Peyer's patch (tissue), 4 donors: Measurements from ENCODE around the gene NOL6. TPM values are rescaled to one million over a fixed set of nuclear protein-coding genes. Genes with fewer than 3 reads are reported as not detected.
"Not testable (repeated sequence)": the region's sequence is repeated elsewhere in the genome, so short reads cannot be mapped to it uniquely, and the experiment has no call there.

ENCODE experiments used
- DNase-seq, 3 donors: peaks; one replicate each; pipeline ENCODE4 v3.0.0-alpha.2; 2017 to 2019
- H3K27ac ChIP-seq, 4 donors: fragments of 200-600 bp; sonication (generic); one replicate each; pipeline ENCODE4 v1.5.1; 2016 to 2019
- H3K27me3 ChIP-seq, 2 donors: fragments of 200-600 bp; sonication (generic); one replicate each; pipeline ENCODE4 v1.5.1; 2019
- H3K36me3 ChIP-seq, 3 donors: fragments of 200-600 bp; sonication (generic); one replicate each; pipeline ENCODE4 v1.5.1; 2016 to 2019
- H3K4me1 ChIP-seq, 4 donors: fragments of 200-600 bp; sonication (generic); one replicate each; pipeline ENCODE4 v1.5.1; 2016 to 2019
- H3K4me3 ChIP-seq, 4 donors: fragments of 200-600 bp; sonication (generic); 1 replicate in 3 of 4; 2 replicates in 1 of 4; pipeline ENCODE4 v1.5.1; 2016 to 2019; ENCODE audit warnings: mild to moderate bottlenecking in 1 of 4
- H3K9me3 ChIP-seq, 4 donors: fragments of 200-600 bp; sonication (generic); one replicate each; pipeline ENCODE4 v1.5.1; 2016 to 2019; ENCODE audit warnings: mild to moderate bottlenecking in 1 of 4
- POLR2A ChIP-seq, 2 donors: fragments of 450-650 bp; IDR thresholded peaks; one replicate each; pipeline ENCODE4 v1.5.1; 2017; ENCODE audit warnings: antibody characterized with exemption in 2 of 2, mild to moderate bottlenecking in 2 of 2, moderate library complexity in 2 of 2
- total RNA-seq, 4 donors: library from RNA; depleted of rRNA; stranded (reverse); fragments of >200 nt; gene quantifications; one replicate each; pipeline ENCODE4 v1.1.0, GENCODE V29; 2016
- TF ChIP-seq, protein P1 (sequence below), 6 experiments: fragments of 450-650 bp in 4 of 6; fragments of 200-600 bp in 2 of 6; sonication (generic) in 1 of 6; IDR thresholded peaks; one replicate each; pipeline ENCODE4 v1.5.1; 2017 to 2019; ENCODE audit warnings: antibody characterized with exemption in 6 of 6, mild to moderate bottlenecking in 3 of 6, moderate library complexity in 1 of 6

NOL6 gene
- total RNA-seq, 4 donors from 2014 or later = 14.5 to 26.4 (median 18.4) TPM

DNA sequence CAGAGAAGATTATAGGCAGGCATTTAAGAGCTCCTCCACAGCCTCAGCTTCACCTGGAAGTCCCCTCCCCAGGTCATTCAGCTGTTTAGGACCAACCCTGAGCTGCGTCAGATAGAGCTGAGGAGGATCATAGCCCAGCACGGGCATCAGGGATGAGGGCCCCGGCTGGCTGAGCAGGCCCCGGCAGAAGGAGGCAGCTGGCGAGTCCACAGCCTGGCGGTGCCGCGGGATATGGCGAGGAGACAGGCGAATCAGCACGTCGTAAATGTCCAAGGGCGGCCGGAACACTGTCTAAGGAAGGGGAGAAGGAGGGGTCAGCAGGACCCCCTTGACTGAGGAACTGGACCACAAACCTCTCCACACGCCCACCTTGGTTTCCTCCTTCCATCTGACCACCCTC is 10.6 kb downstream of the NOL6 start:
- Histone ChIP-seq H3K4me1 (peaks cover 0 to 13% (median 4%) of the 10 kb centered on the region in 4 donors), H3K27me3 (no peaks in the 10 kb centered on the region), H3K27ac (no peak overlapping the region), H3K4me3 (no peak overlapping the region), H3K36me3 (peaks cover 0 to 63% (median 0%) of the 10 kb centered on the region in 3 donors), H3K9me3 (no peaks in the 10 kb centered on the region)
- DNase-seq = no peak
- TF ChIP-seq, protein P1, sequence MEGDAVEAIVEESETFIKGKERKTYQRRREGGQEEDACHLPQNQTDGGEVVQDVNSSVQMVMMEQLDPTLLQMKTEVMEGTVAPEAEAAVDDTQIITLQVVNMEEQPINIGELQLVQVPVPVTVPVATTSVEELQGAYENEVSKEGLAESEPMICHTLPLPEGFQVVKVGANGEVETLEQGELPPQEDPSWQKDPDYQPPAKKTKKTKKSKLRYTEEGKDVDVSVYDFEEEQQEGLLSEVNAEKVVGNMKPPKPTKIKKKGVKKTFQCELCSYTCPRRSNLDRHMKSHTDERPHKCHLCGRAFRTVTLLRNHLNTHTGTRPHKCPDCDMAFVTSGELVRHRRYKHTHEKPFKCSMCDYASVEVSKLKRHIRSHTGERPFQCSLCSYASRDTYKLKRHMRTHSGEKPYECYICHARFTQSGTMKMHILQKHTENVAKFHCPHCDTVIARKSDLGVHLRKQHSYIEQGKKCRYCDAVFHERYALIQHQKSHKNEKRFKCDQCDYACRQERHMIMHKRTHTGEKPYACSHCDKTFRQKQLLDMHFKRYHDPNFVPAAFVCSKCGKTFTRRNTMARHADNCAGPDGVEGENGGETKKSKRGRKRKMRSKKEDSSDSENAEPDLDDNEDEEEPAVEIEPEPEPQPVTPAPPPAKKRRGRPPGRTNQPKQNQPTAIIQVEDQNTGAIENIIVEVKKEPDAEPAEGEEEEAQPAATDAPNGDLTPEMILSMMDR (IDR thresholded peaks at IDR 0.05) = no peak
- no peak for TF ChIP-seq POLR2A (IDR thresholded peaks at IDR 0.05)

DNA sequence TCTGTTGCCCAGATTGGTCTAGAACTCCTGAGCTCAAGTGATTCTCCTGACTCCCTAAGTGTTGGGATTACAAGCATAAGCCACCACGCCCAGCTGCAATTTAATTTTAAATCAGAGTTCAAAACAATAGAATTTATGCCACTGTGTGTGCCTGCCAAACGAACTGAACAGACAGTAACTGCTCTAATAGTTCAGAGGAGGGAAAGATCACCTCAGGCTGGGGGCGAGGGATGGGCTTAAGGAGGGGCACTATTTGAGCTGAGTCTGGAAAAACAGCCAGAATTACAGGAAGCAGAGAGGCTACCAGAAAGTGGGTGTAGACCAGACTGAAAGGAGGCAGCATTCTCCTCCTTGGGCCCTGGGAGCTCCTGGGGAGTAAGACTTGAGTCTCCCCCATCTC is 12.2 kb downstream of the NOL6 start:
- H3K4me1 ChIP-seq = peaks cover 0 to 17% (median 4%) of the 10 kb centered on the region in 4 donors

DNA sequence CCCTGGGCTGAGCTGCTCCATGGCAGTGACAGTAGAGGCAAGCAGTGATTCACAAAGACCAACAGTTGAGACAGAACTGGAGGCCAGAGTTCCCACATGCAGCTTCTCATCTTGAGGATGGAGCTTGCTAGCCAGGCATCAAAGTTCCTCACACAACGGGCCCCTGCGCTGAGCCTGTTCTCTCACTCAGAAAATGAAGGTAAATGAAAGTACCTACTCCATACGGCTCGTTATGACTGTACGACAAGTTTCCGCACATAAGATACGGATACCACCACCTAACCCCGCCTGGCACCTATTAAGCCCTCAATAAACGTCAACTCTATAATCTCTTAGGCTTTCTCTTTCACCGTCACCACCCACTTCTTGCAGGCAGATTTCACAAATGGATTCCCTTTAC is 12.9 kb downstream of the NOL6 start:
- DNase-seq = no peak
- Histone ChIP-seq H3K36me3 (peaks cover 0 to 40% (median 0%) of the 10 kb centered on the region in 3 donors), H3K9me3 (no peaks in the 10 kb centered on the region), H3K4me1 (peaks cover 0 to 17% (median 4%) of the 10 kb centered on the region in 4 donors), H3K27me3 (no peaks in the 10 kb centered on the region), H3K27ac (no peak overlapping the region), H3K4me3 (no peak overlapping the region)
- TF ChIP-seq, protein P1 (IDR thresholded peaks at IDR 0.05) = no peak
- no peak for TF ChIP-seq POLR2A (IDR thresholded peaks at IDR 0.05)

More for the DNA sequence above, 12.2 kb downstream of the NOL6 start:
- Histone ChIP-seq H3K36me3 (peaks cover 0 to 46% (median 0%) of the 10 kb centered on the region in 3 donors), H3K27ac (no peak overlapping the region), H3K9me3 (no peaks in the 10 kb centered on the region), H3K27me3 (no peaks in the 10 kb centered on the region), H3K4me3 (no peak overlapping the region)
- DNase-seq = no peak
- TF ChIP-seq, protein P1 (IDR thresholded peaks at IDR 0.05) = no peak
- no peak for TF ChIP-seq POLR2A (IDR thresholded peaks at IDR 0.05)

DNA sequence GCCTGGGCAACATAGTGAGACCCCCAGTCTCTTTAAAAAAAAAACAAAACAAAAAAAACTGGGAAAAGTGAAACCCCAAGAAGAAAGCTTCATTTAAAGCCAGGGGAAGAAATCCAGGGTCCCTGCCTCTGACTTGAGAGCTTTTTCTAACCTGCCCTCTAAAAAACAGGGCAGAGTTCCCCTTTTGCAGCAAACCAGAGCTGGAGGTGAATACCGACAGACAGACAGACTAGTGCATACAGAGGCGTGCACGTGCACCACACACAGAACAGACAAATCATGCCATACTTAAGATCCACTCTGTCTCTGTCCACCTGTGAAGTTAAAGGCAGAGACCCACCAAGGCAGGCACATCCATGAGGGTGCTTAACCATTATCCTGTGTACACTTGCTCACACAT is 14.6 kb downstream of the NOL6 start:
- no peak for DNase-seq
- Histone ChIP-seq H3K27ac (peak overlapping the region in 2 of 4 donors; percentile 10 to 25), H3K9me3 (no peaks in the 10 kb centered on the region), H3K27me3 (no peaks in the 10 kb centered on the region), H3K4me1 (peaks cover 0 to 17% (median 4%) of the 10 kb centered on the region in 4 donors), H3K36me3 (peaks cover 0 to 25% (median 0%) of the 10 kb centered on the region in 3 donors), H3K4me3 (no peak overlapping the region)
- no peak for TF ChIP-seq POLR2A (IDR thresholded peaks at IDR 0.05)
- TF ChIP-seq, protein P1 (IDR thresholded peaks at IDR 0.05) = no peak

DNA sequence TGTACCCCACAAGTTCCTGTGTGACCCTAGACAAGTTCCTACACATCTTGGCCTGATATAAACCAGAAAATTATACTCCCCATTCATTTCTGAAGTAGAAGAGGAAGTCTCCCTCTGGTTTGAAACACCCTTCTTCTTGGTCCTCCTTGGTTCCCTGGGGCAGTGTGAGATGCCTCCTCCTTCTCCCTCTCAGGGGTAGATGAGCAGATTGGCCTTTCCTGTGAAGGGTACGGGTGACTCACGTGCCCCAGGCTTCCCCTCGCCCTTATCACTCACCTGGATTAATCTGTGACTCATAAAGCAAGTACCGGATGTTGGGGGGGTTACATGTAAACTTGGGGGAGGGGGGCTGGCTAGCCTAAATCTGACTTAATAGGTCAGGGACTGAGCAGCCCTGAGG is 15.3 kb downstream of the NOL6 start:
- Histone ChIP-seq H3K27ac (peak overlapping the region in 2 of 4 donors; percentile 31 to 42), H3K4me3 (no peak overlapping the region), H3K4me1 (peaks cover 0 to 20% (median 4%) of the 10 kb centered on the region in 4 donors), H3K27me3 (no peaks in the 10 kb centered on the region), H3K36me3 (peaks cover 0 to 18% (median 0%) of the 10 kb centered on the region in 3 donors), H3K9me3 (no peaks in the 10 kb centered on the region)
- DNase-seq = peak in 2 of 3 donors; percentile 30 to 74
- TF ChIP-seq POLR2A (IDR thresholded peaks at IDR 0.05) = no peak
- TF ChIP-seq, protein P1 (IDR thresholded peaks at IDR 0.05) = no peak

DNA sequence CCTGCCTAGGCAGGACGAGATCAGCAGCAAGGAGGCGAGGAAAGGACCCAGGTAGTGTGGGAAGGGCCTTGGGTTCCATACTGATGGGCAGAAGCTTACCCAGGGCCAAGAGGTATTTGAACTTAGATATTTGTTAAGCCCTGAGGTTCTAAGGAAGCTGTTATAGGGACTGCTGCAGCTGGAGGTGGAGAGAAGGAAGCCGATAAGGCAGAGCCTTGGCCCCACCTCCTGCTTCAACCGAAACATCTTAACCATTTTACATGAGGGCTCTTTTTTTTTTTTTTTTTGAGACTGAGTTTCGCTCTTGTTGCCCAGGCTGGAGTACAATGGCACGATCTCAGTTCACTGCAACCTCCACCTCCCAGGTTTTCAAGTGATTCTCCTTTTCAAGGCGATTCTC is 17.8 kb downstream of the NOL6 start:
- Histone ChIP-seq H3K27ac (no peak overlapping the region), H3K4me1 (peaks cover 0 to 30% (median 4%) of the 10 kb centered on the region in 4 donors), H3K36me3 (no peaks in the 10 kb centered on the region), H3K27me3 (no peaks in the 10 kb centered on the region), H3K4me3 (no peak overlapping the region), H3K9me3 (no peaks in the 10 kb centered on the region)
- DNase-seq = no peak
- TF ChIP-seq POLR2A (IDR thresholded peaks at IDR 0.05) = no peak
- TF ChIP-seq, protein P1 (IDR thresholded peaks at IDR 0.05) = no peak

DNA sequence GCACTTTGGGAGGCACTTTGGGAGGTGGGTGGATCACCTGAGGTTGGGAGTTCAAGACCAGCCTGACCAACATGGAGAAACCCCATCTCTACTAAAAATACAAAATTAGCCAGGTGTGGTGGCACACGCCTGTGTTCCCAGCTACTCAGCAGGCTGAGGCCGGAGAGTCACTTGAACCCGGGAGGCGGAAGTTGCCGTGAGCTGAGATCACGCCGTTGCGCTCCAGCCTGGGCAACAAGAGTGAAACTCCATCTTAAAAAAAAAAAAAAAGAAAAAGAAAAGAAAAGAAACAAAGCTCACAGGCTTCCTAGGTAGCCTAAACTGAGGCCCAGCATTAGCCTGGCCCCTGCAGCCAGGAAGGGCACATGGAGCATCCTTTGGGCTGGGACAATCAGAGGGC is 18.3 kb downstream of the NOL6 start:
- DNase-seq, H3K27ac ChIP-seq, H3K4me3 ChIP-seq, H3K9me3 ChIP-seq, H3K27me3 ChIP-seq, H3K36me3 ChIP-seq: not testable (repeated sequence)
- H3K4me1 ChIP-seq = peaks cover 0 to 33% (median 4%) of the 10 kb centered on the region in 4 donors

DNA sequence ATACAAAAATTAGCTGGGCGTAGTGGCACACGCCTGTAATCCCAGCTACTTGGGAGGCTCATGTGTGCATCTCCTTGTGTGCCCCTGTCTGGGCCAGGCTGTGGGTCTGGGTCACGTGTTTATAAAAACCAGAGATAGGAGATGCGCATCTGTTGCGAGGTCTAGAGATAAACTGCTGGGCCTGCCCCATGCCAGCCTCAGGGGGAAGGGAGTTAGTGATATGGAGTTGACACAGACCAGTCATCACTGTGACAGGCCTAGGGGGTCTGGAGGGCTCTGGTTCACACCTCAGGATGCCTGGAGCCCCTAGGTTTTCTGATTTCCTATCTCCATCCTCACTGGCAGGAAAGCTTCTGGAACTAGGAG is 19.1 kb downstream of the NOL6 start:
- not testable (repeated sequence) for H3K27me3 ChIP-seq, H3K4me3 ChIP-seq, DNase-seq

More for the DNA sequence above, 19.1 kb downstream of the NOL6 start:
- not testable (repeated sequence) for H3K36me3 ChIP-seq, H3K9me3 ChIP-seq, H3K27ac ChIP-seq
- H3K4me1 ChIP-seq = peaks cover 0 to 33% (median 4%) of the 10 kb centered on the region in 4 donors
